ENCODE results near the gene CRACR2B. TPM values are rescaled to one million over a fixed set of nuclear protein-coding genes. Genes with fewer than 3 reads are reported as not detected.

The CRACR2B gene
- total RNA-seq, 3 donors from 2014 or later (not counting 1 experiment from before 2014, with no cell fraction given), result 3.4 to 10.1 (median 3.8) TPM

DNA sequence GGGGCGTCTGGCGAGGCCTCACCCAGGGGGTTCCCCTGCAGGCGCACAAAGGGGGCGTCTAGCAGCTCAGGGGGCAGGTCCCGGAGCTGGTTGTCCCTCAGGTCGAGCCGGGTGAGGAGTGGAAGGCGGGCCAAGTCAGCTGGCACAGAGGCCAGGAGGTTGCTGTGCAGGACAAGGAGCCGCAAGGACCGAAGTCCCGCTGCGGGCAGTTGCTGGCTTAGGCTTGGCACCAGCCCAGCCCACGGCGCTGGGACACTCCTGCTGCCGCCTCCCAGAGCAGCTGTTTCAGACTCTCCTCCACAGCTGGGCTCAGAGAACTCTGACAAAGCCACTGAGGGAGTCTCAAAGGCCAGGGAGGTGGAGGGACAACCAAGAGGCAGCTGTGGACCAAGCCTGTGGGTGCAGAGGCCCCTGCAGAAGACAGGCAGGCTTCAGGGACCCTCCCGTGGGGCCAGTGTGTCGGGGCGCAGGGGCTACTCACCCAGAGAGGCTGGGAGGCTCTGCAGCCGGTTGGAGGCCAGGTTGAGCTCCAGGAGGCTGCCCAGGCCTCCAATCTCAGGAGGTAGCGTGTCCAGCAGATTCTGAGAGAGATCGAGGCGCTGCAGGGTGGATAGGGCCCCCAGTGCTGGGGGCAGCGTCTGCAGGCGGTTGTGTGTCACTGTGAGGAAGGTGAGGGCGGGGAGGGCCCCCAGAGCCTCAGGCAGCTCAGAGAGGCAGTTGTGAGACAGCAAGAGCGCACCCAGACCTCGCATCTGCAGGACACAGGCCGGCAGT lies 24.8 kb upstream of the CRACR2B start:
- Histone ChIP-seq H3K9me3 (ENCODE audit: control insufficient read depth, insufficient read depth, low read length) (no peaks in the 10 kb centered on the region), H3K36me3 (ENCODE audit: control insufficient read depth, insufficient read depth, low read length) (peaks cover 5% of the 10 kb centered on the region), H3K4me3 (ENCODE audit: low read length) (no peak overlapping the region), H3K4me1 (ENCODE audit: control insufficient read depth, insufficient read depth, low read length) (peaks cover 24% of the 10 kb centered on the region), H3K27ac (ENCODE audit: low read length) (no peak overlapping the region), H3K27me3 (ENCODE audit: control insufficient read depth, insufficient read depth, low read length) (no peaks in the 10 kb centered on the region)
- DNase-seq (no peak), ATAC-seq (no peak)
- intact Hi-C loops (cut with micrococcal nuclease), result no loop called here
- peaks cover 0 to 9% of the 10 kb centered on the region in 2 donors for H3K4me1 Mint-ChIP-seq
- H3K27ac Mint-ChIP-seq, result no peak overlapping the region
- H3K4me3 Mint-ChIP-seq, result no peak overlapping the region
- no peak for TF ChIP-seq CTCF (IDR thresholded peaks at IDR 0.05)
- no peaks in the 10 kb centered on the region for H3K36me3 Mint-ChIP-seq
- H3K27me3 Mint-ChIP-seq (ENCODE audit: low read depth in 2 of 2), result no peaks in the 10 kb centered on the region
- H3K9me3 Mint-ChIP-seq, result no peaks in the 10 kb centered on the region
- WGBS (ENCODE audit: insufficient coverage), result 96% methylated on average over 28 of the region's 28 CpGs

GRCh38 chr11:803467-803742 lies 24.3 kb upstream of the CRACR2B start:
- Histone ChIP-seq H3K4me3 (ENCODE audit: low read length) (no peak overlapping the region), H3K27me3 (ENCODE audit: control insufficient read depth, insufficient read depth, low read length) (no peaks in the 10 kb centered on the region), H3K4me1 (ENCODE audit: control insufficient read depth, insufficient read depth, low read length) (peaks cover 25% of the 10 kb centered on the region), H3K9me3 (ENCODE audit: control insufficient read depth, insufficient read depth, low read length) (no peaks in the 10 kb centered on the region), H3K36me3 (ENCODE audit: control insufficient read depth, insufficient read depth, low read length) (peaks cover 5% of the 10 kb centered on the region), H3K27ac (ENCODE audit: low read length) (no peak overlapping the region)
- Mint-ChIP-seq H3K27ac (no peak overlapping the region), H3K9me3 (no peaks in the 10 kb centered on the region), H3K4me3 (peak overlapping the region; percentile 49), H3K36me3 (no peaks in the 10 kb centered on the region), H3K27me3 (ENCODE audit: low read depth in 2 of 2) (no peaks in the 10 kb centered on the region), H3K4me1 (peaks cover under 1 to 11% of the 10 kb centered on the region in 2 donors)
- intact Hi-C loops (cut with micrococcal nuclease), result no loop called here
- WGBS (ENCODE audit: insufficient coverage), result 93% methylated on average over 6 of the region's 8 CpGs
- no peak for ATAC-seq
- no peak for DNase-seq
- no peak for TF ChIP-seq CTCF (IDR thresholded peaks at IDR 0.05)

DNA sequence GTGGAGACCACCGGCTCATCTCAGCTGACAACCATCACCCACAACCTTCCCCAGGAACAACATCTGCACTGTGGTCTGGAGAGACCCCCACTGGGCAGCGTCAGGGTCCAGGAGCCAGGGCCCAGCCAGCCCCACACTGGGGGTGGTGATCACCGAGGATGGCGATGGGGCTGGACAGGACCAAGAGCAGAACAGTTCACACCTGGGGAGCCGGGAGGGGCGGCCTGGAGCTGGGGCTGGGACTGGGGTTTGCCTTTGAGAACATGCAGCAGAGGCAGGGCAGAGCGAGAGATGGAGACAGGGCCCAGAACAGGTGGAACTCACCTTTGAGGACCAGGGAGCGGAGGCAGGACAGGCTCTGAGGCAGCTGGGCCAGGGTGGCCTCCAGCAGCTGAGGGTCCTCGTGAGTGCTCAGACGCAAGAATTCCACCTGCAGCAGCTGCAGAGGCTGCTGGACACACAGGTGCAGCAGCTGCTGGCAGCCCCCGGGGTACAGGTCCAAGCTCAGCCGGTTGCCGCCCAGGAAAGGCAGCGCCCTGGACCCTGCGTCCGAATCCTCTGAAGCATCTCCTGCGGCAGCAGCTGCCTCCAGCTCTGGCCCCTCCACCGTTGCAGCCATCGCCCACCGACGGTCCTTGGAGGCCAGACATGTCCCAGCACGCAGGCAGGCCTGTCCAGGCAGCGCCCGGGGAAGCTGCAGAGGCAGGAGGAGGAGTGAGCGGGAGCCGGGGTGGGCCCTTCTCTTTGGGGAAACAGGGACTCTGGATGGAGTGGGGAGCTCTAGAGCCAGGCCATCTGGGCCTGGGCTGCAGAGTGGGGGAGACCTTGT lies 23.7 kb upstream of the CRACR2B start:
- DNase-seq, result no peak
- Mint-ChIP-seq H3K4me3 (peak overlapping the region; percentile 81), H3K9me3 (no peaks in the 10 kb centered on the region), H3K27me3 (ENCODE audit: low read depth in 2 of 2) (no peaks in the 10 kb centered on the region), H3K4me1 (peaks cover 6 to 17% of the 10 kb centered on the region in 2 donors), H3K27ac (peak overlapping the region; percentile 61 to 81), H3K36me3 (no peaks in the 10 kb centered on the region)
- no peak overlapping the region for H3K4me3 ChIP-seq (ENCODE audit: low read length)
- no peak for TF ChIP-seq CTCF (IDR thresholded peaks at IDR 0.05)
- peaks cover 5% of the 10 kb centered on the region for H3K36me3 ChIP-seq (ENCODE audit: control insufficient read depth, insufficient read depth, low read length)
- H3K9me3 ChIP-seq (ENCODE audit: control insufficient read depth, insufficient read depth, low read length), result no peaks in the 10 kb centered on the region
- WGBS (ENCODE audit: insufficient coverage), result 67% methylated on average over 26 of the region's 26 CpGs
- H3K27me3 ChIP-seq (ENCODE audit: control insufficient read depth, insufficient read depth, low read length), result no peaks in the 10 kb centered on the region
- H3K27ac ChIP-seq (ENCODE audit: low read length), result peak overlapping the region; percentile 64
- ATAC-seq, result no peak
- peaks cover 27% of the 10 kb centered on the region for H3K4me1 ChIP-seq (ENCODE audit: control insufficient read depth, insufficient read depth, low read length)
- intact Hi-C loops (cut with micrococcal nuclease), result no loop called here
